Parathyroid adenoma (tissue), 2 donors: ENCODE data around the gene TACC3.

Source experiments
- H2AFZ ChIP-seq: fragments of 300-600 bp; sonication (generic); one replicate; pipeline ENCODE4 v1.7.0; 2017; ENCODE audit warnings: antibody characterized with exemption, mild to moderate bottlenecking
- H3K27ac ChIP-seq: fragments of 300-600 bp; sonication (generic); one replicate; pipeline ENCODE4 v1.7.0; 2017
- H3K27me3 ChIP-seq: fragments of 300-600 bp; sonication (generic); one replicate; pipeline ENCODE4 v1.7.0; 2017; ENCODE audit warnings: low read length; ENCODE audit not compliant: control insufficient read depth, insufficient read depth
- H3K36me3 ChIP-seq: fragments of 300-600 bp; sonication (generic); one replicate; pipeline ENCODE4 v1.7.0; 2017; ENCODE audit warnings: low read length; ENCODE audit not compliant: control insufficient read depth, insufficient read depth
- H3K4me1 ChIP-seq: fragments of 300-600 bp; sonication (generic); one replicate; pipeline ENCODE4 v1.7.0; 2017; ENCODE audit warnings: control low read depth
- H3K4me2 ChIP-seq: fragments of 300-600 bp; sonication (generic); one replicate; pipeline ENCODE4 v1.7.0; 2017; ENCODE audit warnings: low read length
- H3K4me3 ChIP-seq: fragments of 300-600 bp; sonication (generic); one replicate; pipeline ENCODE4 v1.7.0; 2017; ENCODE audit warnings: low read depth, low read length
- H3K79me2 ChIP-seq: fragments of 300-600 bp; sonication (generic); one replicate; pipeline ENCODE4 v1.7.0; 2017; ENCODE audit warnings: control low read depth
- H3K9ac ChIP-seq: fragments of 300-600 bp; sonication (generic); one replicate; pipeline ENCODE4 v1.7.0; 2017; ENCODE audit warnings: mild to moderate bottlenecking
- H3K9me3 ChIP-seq: fragments of 300-600 bp; sonication (generic); one replicate; pipeline ENCODE4 v1.7.0; 2017; ENCODE audit warnings: low read length; ENCODE audit not compliant: control insufficient read depth
- TF ChIP-seq, protein P1 (sequence below): fragments of 300-600 bp; sonication (generic); IDR thresholded peaks from one replicate; pipeline ENCODE4 v1.7.0; 2017; ENCODE audit warnings: antibody characterized with exemption, mild to moderate bottlenecking
- donor health status: primary hyperparathyroidism.

TACC3 gene

DNA sequence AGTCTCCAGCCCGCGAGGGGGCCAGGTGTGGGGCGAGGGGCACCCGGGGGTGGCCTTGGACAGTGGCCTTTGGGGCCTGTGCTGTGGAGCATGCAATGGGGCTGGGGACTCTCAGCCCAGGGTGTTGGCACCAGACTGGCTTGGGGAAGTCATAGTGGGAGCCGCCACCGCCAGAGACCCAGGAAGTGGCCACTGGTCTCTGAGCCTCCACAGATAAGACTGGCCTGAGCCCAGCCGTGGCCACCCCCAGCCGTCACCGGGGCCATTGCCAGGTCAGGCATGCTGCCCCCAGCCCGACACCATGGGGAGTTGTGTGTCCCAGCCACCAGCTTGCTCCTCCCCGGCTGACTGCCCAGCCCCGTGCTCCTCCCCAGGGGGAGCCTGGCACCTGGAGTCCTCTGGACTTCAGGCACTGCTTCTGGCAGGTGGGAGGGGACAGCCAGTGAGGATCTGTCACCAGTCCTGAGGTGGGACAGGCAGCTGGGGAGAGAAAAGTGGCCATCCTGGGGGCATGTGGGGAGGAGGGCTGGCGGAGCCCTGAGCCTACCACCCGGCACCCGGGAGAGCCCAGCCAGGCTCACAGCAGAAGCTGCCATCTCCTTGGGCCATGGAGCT, 32.5 kb downstream of the TACC3 start:
- no peaks in the 10 kb centered on the region for H3K4me1 ChIP-seq
- H3K4me2 ChIP-seq = no peak overlapping the region
- H3K27ac ChIP-seq = no peak overlapping the region
- TF ChIP-seq, protein P1, sequence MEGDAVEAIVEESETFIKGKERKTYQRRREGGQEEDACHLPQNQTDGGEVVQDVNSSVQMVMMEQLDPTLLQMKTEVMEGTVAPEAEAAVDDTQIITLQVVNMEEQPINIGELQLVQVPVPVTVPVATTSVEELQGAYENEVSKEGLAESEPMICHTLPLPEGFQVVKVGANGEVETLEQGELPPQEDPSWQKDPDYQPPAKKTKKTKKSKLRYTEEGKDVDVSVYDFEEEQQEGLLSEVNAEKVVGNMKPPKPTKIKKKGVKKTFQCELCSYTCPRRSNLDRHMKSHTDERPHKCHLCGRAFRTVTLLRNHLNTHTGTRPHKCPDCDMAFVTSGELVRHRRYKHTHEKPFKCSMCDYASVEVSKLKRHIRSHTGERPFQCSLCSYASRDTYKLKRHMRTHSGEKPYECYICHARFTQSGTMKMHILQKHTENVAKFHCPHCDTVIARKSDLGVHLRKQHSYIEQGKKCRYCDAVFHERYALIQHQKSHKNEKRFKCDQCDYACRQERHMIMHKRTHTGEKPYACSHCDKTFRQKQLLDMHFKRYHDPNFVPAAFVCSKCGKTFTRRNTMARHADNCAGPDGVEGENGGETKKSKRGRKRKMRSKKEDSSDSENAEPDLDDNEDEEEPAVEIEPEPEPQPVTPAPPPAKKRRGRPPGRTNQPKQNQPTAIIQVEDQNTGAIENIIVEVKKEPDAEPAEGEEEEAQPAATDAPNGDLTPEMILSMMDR = no peak
- H3K4me3 ChIP-seq = no peak overlapping the region
- H3K27me3 ChIP-seq = no peaks in the 10 kb centered on the region
- no peaks in the 10 kb centered on the region for H3K79me2 ChIP-seq
- no peak overlapping the region for H2AFZ ChIP-seq
- no peak overlapping the region for H3K9ac ChIP-seq
- no peaks in the 10 kb centered on the region for H3K36me3 ChIP-seq
- no peaks in the 10 kb centered on the region for H3K9me3 ChIP-seq

DNA sequence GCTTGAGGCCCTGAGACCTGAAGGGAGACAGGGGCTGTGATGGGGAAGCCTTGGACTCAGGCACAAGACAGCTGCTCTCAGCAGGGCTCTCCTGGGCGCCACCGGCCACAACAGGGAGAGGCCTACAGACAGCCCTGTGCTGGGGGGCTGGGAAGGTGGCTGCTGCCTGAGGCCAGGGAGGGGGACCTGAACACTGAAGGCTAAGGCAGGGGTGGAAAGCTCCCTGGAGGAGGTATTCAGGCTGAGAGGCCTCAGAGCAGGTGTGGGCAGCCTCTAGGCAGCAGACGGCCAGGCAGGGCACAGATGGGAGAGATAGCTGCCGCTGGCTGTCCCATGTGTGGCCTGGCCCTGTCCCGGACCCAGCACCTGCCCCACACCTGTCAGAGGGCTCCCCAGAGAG, 33.0 kb downstream of the TACC3 start:
- Histone ChIP-seq H3K9ac (no peak overlapping the region), H3K4me1 (no peaks in the 10 kb centered on the region), H3K79me2 (no peaks in the 10 kb centered on the region), H3K9me3 (no peaks in the 10 kb centered on the region), H3K27me3 (no peaks in the 10 kb centered on the region), H3K27ac (no peak overlapping the region), H2AFZ (no peak overlapping the region), H3K36me3 (no peaks in the 10 kb centered on the region), H3K4me3 (no peak overlapping the region), H3K4me2 (no peak overlapping the region)
- TF ChIP-seq, protein P1 = no peak

DNA sequence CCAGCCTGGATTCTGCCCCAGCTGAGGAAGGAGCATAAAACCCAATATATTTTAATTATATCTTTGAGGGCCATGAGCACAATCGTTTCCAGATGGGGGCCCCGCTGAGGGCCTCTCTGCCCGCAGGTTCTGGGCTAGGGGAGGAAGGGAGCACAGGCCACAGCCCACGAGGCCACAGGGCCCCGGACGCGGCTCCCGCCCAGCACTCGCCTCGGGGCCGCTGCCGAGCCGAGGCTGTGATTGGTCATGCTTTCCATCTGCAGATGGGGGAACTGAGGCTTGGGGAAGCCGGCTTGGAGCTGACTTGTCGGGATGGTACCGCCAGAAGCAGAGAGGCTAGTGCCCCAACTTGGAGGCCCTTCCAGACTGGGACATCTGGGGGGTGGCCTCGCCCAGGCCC, 34.0 kb downstream of the TACC3 start:
- H3K4me1 ChIP-seq = no peaks in the 10 kb centered on the region
- no peaks in the 10 kb centered on the region for H3K9me3 ChIP-seq
- H3K4me3 ChIP-seq = no peak overlapping the region
- H3K4me2 ChIP-seq = no peak overlapping the region
- H3K36me3 ChIP-seq = no peaks in the 10 kb centered on the region
- TF ChIP-seq, protein P1 = no peak
- no peak overlapping the region for H3K9ac ChIP-seq
- H3K27ac ChIP-seq = no peak overlapping the region
- H2AFZ ChIP-seq = no peak overlapping the region
- H3K27me3 ChIP-seq = no peaks in the 10 kb centered on the region
- no peaks in the 10 kb centered on the region for H3K79me2 ChIP-seq

DNA sequence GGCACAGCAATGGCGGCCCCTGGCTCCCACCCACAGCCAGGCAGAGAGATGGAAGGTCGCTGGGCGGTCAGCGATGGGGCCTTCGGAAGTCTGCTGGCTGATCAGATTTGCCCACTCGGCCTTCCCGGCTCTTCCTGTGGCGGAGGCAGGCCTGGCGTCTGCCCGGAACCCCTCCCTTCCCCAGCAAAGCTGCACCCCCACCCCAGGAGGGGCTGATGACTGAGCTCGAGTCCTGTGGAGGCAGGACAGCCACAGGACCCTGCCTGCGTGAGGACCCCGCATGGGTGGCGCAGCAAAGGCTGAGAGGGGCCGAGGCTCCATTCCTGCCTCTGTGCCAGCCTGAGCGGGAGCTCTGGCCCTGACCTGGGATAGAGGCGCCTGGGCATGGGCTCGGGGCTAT, 34.8 kb downstream of the TACC3 start:
- Histone ChIP-seq H3K27me3 (no peaks in the 10 kb centered on the region), H3K4me1 (no peaks in the 10 kb centered on the region), H3K9ac (no peak overlapping the region), H3K79me2 (no peaks in the 10 kb centered on the region), H3K4me2 (no peak overlapping the region), H3K9me3 (no peaks in the 10 kb centered on the region), H3K27ac (no peak overlapping the region), H3K4me3 (no peak overlapping the region), H3K36me3 (no peaks in the 10 kb centered on the region), H2AFZ (no peak overlapping the region)
- TF ChIP-seq, protein P1 = no peak
